HG03066 (cell line): Measurements from ENCODE around the gene VOPP1.

Experiments used
- ATAC-seq: cut with Tn5 transposase; IDR thresholded peaks from one replicate; pipeline ENCODE4 v1.9.1; 2021; ENCODE audit warnings: low read depth; ENCODE audit not compliant: unreplicated experiment

Gene VOPP1

GRCh38 chr7:55534916-55535590 lies 37.2 kb downstream of the VOPP1 start:
- ATAC-seq = no peak

- peak; percentile 63 for ATAC-seq
Measured at GRCh38 chr7:55534262-55534915, 37.9 kb downstream of the VOPP1 start.

- ATAC-seq = no peak
Measured at GRCh38 chr7:55533729-55534080, 38.6 kb downstream of the VOPP1 start.

- ATAC-seq = peak; percentile 56
Measured at GRCh38 chr7:55533050-55533728, 39.1 kb downstream of the VOPP1 start.

- ATAC-seq = peak; percentile 15
Measured at GRCh38 chr7:55532150-55532917, 40.0 kb downstream of the VOPP1 start.

GRCh38 chr7:55531536-55531935 lies 40.8 kb downstream of the VOPP1 start:
- no peak for ATAC-seq

GRCh38 chr7:55527307-55527706 lies 45.0 kb downstream of the VOPP1 start:
- ATAC-seq = no peak

- no peak for ATAC-seq
Measured at GRCh38 chr7:55526770-55527169, 45.5 kb downstream of the VOPP1 start.

GRCh38 chr7:55526329-55526728 lies 46.0 kb downstream of the VOPP1 start:
- no peak for ATAC-seq

- ATAC-seq = no peak
Measured at GRCh38 chr7:55524558-55525310, 47.6 kb downstream of the VOPP1 start.

GRCh38 chr7:55523366-55523765 lies 48.9 kb downstream of the VOPP1 start:
- ATAC-seq = no peak

GRCh38 chr7:55521917-55522902 lies 50.1 kb downstream of the VOPP1 start:
- ATAC-seq = no peak

GRCh38 chr7:55521512-55521911 lies 50.8 kb downstream of the VOPP1 start:
- ATAC-seq = no peak

- ATAC-seq = no peak
Measured at GRCh38 chr7:55520426-55521140, 51.7 kb downstream of the VOPP1 start.

- ATAC-seq = no peak
Measured at GRCh38 chr7:55518836-55519235, 53.5 kb downstream of the VOPP1 start.

GRCh38 chr7:55517936-55518689 lies 54.2 kb downstream of the VOPP1 start:
- ATAC-seq = no peak

GRCh38 chr7:55517191-55517633 lies 55.1 kb downstream of the VOPP1 start:
- peak; percentile 71 for ATAC-seq

GRCh38 chr7:55516409-55516808 lies 55.9 kb downstream of the VOPP1 start:
- no peak for ATAC-seq
